GM13976 (cell line): ENCODE measurements around the gene SLC25A24.

Experiments
- DNase-seq: peaks from one replicate; pipeline ENCODE4 v3.0.0; 2012; ENCODE audit warnings: low spot score
- CTCF ChIP-seq: IDR thresholded peaks from 2 replicates; pipeline ENCODE4 v1.5.1; 2012; ENCODE audit warnings: borderline replicate concordance, mild to moderate bottlenecking; ENCODE audit not compliant: insufficient read depth; ENCODE audit errors: extremely low read depth, missing control alignments, control extremely low read depth
- in situ Hi-C: fragments of 300-500 bp; cut with MboI; formaldehyde crosslinking; loops from one replicate; pipeline ENCODE4 v1.12.0; 2022; ENCODE audit warnings: low sequenced_read_pairs, mixed read lengths, inconsistent platforms; ENCODE audit not compliant: unreplicated experiment

Gene SLC25A24

GRCh38 chr1:108084866-108085477 is 115.2 kb downstream of the SLC25A24 start:
- in situ Hi-C loops: no loop called here
- DNase-seq: no peak
- TF ChIP-seq CTCF: no peak
